ENCODE data around the gene TEX264.

Gene TEX264

GRCh38 chr3:51700403-51700802, 29.4 kb downstream of the TEX264 start:
- DNase-seq, result no peak

- no peak for DNase-seq
These were observed 31.1 kb downstream of the TEX264 start for GRCh38 chr3:51702156-51702555.

GRCh38 chr3:51703068-51703760, 32.2 kb downstream of the TEX264 start:
- no peak for DNase-seq

- no peak for DNase-seq
These were observed 32.9 kb downstream of the TEX264 start for GRCh38 chr3:51703761-51704510.

- DNase-seq, result no peak
These were observed 33.5 kb downstream of the TEX264 start for GRCh38 chr3:51704511-51704950.

- DNase-seq, result no peak
These were observed 34.4 kb downstream of the TEX264 start for GRCh38 chr3:51705276-51706020.

- DNase-seq, result no peak
These were observed 35.0 kb downstream of the TEX264 start for GRCh38 chr3:51706021-51706485.

GRCh38 chr3:51706788-51707731, 36.0 kb downstream of the TEX264 start, which contains the start of gene GRM2:
TSS of gene GRM2 (plus strand) at chr3:51707068. CDS start at chr3:51708984, 1,916 bp downstream.
- no peak for DNase-seq

- no peak for DNase-seq
These were observed 37.3 kb downstream of the TEX264 start for GRCh38 chr3:51708216-51708845.

- no peak for DNase-seq
These were observed 38.0 kb downstream of the TEX264 start for GRCh38 chr3:51709004-51709420.

- no peak for DNase-seq
These were observed 38.6 kb downstream of the TEX264 start for GRCh38 chr3:51709675-51710074.

- DNase-seq, result no peak
These were observed 39.7 kb downstream of the TEX264 start for GRCh38 chr3:51710631-51711351.

- DNase-seq, result no peak
These were observed 40.4 kb downstream of the TEX264 start for GRCh38 chr3:51711352-51712037.

- DNase-seq, result no peak
These were observed 41.0 kb downstream of the TEX264 start for GRCh38 chr3:51712038-51712420.

GRCh38 chr3:51712511-51712931, 41.5 kb downstream of the TEX264 start:
- no peak for DNase-seq

- no peak for DNase-seq
These were observed 41.9 kb downstream of the TEX264 start for GRCh38 chr3:51712963-51713362.

GRCh38 chr3:51715231-51715976, 44.4 kb downstream of the TEX264 start:
- no peak for DNase-seq

- DNase-seq, result no peak
These were observed 44.9 kb downstream of the TEX264 start for GRCh38 chr3:51715977-51716294.

GRCh38 chr3:51716805-51717204, 45.8 kb downstream of the TEX264 start:
- DNase-seq, result no peak

- DNase-seq, result no peak
These were observed 46.4 kb downstream of the TEX264 start for GRCh38 chr3:51717446-51717845.

All from CD4-positive, alpha-beta T cell treated with Interleukin-17A for 1 hour (primary cell).